GM23338 (cell line): Measurements from ENCODE around the gene CAPN10. TPM values are rescaled to one million over a fixed set of nuclear protein-coding genes. Genes with fewer than 3 reads are reported as not detected.

Experiments used
- ATAC-seq: fragments of 200-7000 bp; cut with Tn5 transposase; 3 replicates; pipeline ENCODE4 v1.9.1; 2020
- DNase-seq: peaks from one replicate; pipeline ENCODE4 v3.0.0-alpha.2; 2015; ENCODE audit warnings: low spot score
- H2AFZ ChIP-seq: fragments of 200-600 bp; sonication (generic); 2 replicates; pipeline ENCODE4 v1.8.0; 2016; ENCODE audit warnings: antibody characterized with exemption, mild to moderate bottlenecking, moderate library complexity
- H3F3A ChIP-seq: fragments of 200-600 bp; sonication (generic); replicated peaks from 2 replicates; pipeline ENCODE4 v1.8.0; 2017; ENCODE audit warnings: antibody characterized with exemption, mixed run types, low read depth
- H3K27ac ChIP-seq: fragments of 200-600 bp; sonication (generic); 2 replicates; pipeline ENCODE4 v1.6.1; 2016; ENCODE audit warnings: low read depth
- H3K27me3 ChIP-seq: fragments of 200-600 bp; sonication (generic); 2 replicates; pipeline ENCODE4 v1.8.0; 2016; ENCODE audit warnings: mild to moderate bottlenecking, mixed run types, moderate library complexity; ENCODE audit not compliant: insufficient read depth
- H3K36me3 ChIP-seq: fragments of 200-600 bp; sonication (generic); 2 replicates; pipeline ENCODE4 v1.8.0; 2016; ENCODE audit warnings: mild to moderate bottlenecking; ENCODE audit not compliant: insufficient read depth
- H3K4me1 ChIP-seq: fragments of 200-600 bp; sonication (generic); 2 replicates; pipeline ENCODE4 v1.8.0; 2016; ENCODE audit warnings: mild to moderate bottlenecking, moderate library complexity; ENCODE audit not compliant: insufficient read depth
- H3K4me2 ChIP-seq: fragments of 200-600 bp; sonication (generic); 2 replicates; pipeline ENCODE4 v1.7.1; 2017; ENCODE audit warnings: mixed run types
- H3K4me3 ChIP-seq: fragments of 200-600 bp; sonication (generic); 2 replicates; pipeline ENCODE4 v1.6.1; 2016; ENCODE audit warnings: mixed run types
- H3K79me2 ChIP-seq: fragments of 200-600 bp; sonication (generic); replicated peaks from 2 replicates; pipeline ENCODE4 v1.8.0; 2017; ENCODE audit warnings: mild to moderate bottlenecking; ENCODE audit not compliant: insufficient read depth
- H3K9me2 ChIP-seq: fragments of 200-600 bp; sonication (generic); 2 replicates; pipeline ENCODE4 v1.8.0; 2017; ENCODE audit not compliant: insufficient read depth
- H4K20me1 ChIP-seq: fragments of 200-600 bp; sonication (generic); replicated peaks from 2 replicates; pipeline ENCODE4 v1.8.0; 2017; ENCODE audit warnings: mild to moderate bottlenecking; ENCODE audit not compliant: insufficient read depth
- H3K27ac Mint-ChIP-seq: 2 replicates; pipeline ENCODE4 v1.8.0; 2020; ENCODE audit warnings: inconsistent platforms, mild to moderate bottlenecking, moderate library complexity, mixed read lengths
- H3K27me3 Mint-ChIP-seq: 3 replicates; pipeline ENCODE4 v1.8.0; 2022; ENCODE audit warnings: low read depth, mild to moderate bottlenecking, moderate library complexity, mixed read lengths, inconsistent platforms; ENCODE audit not compliant: insufficient read depth, poor library complexity
- H3K36me3 Mint-ChIP-seq: 3 replicates; pipeline ENCODE4 v1.8.0; 2021; ENCODE audit warnings: low read depth, mild to moderate bottlenecking, inconsistent platforms, moderate library complexity, mixed read lengths
- H3K4me1 Mint-ChIP-seq: 3 replicates; pipeline ENCODE4 v1.8.0; 2020; ENCODE audit warnings: mild to moderate bottlenecking, inconsistent platforms, mixed read lengths
- H3K4me3 Mint-ChIP-seq: 3 replicates; pipeline ENCODE4 v1.8.0; 2021; ENCODE audit warnings: moderate library complexity, mild to moderate bottlenecking, inconsistent platforms, mixed read lengths
- H3K9me3 Mint-ChIP-seq: 3 replicates; pipeline ENCODE4 v1.8.0; 2020; ENCODE audit warnings: moderate library complexity, mild to moderate bottlenecking, inconsistent platforms, mixed read lengths
- CREB1 ChIP-seq: fragments of 250-450 bp; sonication (Bioruptor Pico); IDR thresholded peaks from 2 replicates; pipeline ENCODE4 v1.5.0; 2020; ENCODE audit warnings: low read depth, mild to moderate bottlenecking, moderate library complexity
- EZH2 ChIP-seq: fragments of 200-600 bp; sonication (generic); IDR thresholded peaks from one replicate; pipeline ENCODE4 v1.8.0; 2017; ENCODE audit warnings: antibody characterized with exemption, mild to moderate bottlenecking, low read depth; ENCODE audit not compliant: unreplicated experiment
- JUNB ChIP-seq: IDR thresholded peaks from one replicate; pipeline ENCODE4 v1.6.1; 2016; ENCODE audit warnings: antibody characterized with exemption; ENCODE audit not compliant: unreplicated experiment
- NANOG ChIP-seq: IDR thresholded peaks from 2 replicates; pipeline ENCODE4 v1.6.1; 2016; ENCODE audit warnings: antibody characterized with exemption, borderline replicate concordance
- POLR2AphosphoS5 ChIP-seq: IDR thresholded peaks from 2 replicates; pipeline ENCODE4 v1.6.1; 2016; ENCODE audit warnings: antibody characterized with exemption, low read depth
- REST ChIP-seq: IDR thresholded peaks from one replicate; pipeline ENCODE4 v1.6.1; 2018; ENCODE audit warnings: antibody characterized with exemption; ENCODE audit not compliant: unreplicated experiment
- STAT1 ChIP-seq: IDR thresholded peaks from one replicate; pipeline ENCODE4 v1.6.1; 2016; ENCODE audit warnings: antibody characterized with exemption; ENCODE audit not compliant: unreplicated experiment
- ZNF114 ChIP-seq: fragments of 250-450 bp; sonication (Bioruptor Pico); IDR thresholded peaks from 2 replicates; pipeline ENCODE4 v1.5.0; 2020; ENCODE audit warnings: mild to moderate bottlenecking, moderate library complexity
- ZNF331 ChIP-seq: fragments of 250-450 bp; sonication (Bioruptor Pico); IDR thresholded peaks from 2 replicates; pipeline ENCODE4 v1.5.0; 2020; ENCODE audit warnings: low read depth, mild to moderate bottlenecking, moderate library complexity
- ZNF462 ChIP-seq: fragments of 250-450 bp; sonication (Bioruptor Pico); IDR thresholded peaks from 2 replicates; pipeline ENCODE4 v1.5.0; 2020; ENCODE audit warnings: mild to moderate bottlenecking, moderate library complexity
- polyA plus RNA-seq: library from polyadenylated mRNA; unstranded; fragments of >200 nt; fragmentation: Nextera tagmentation; extraction: Ambion mirVana; gene quantifications from 2 replicates; pipeline ENCODE4 v1.2.1, GENCODE V29; 2016
- total RNA-seq: library from RNA; depleted of rRNA; stranded (reverse); fragments of >200 nt; shearing (Covaris generic); gene quantifications from 2 replicates; pipeline ENCODE4 v1.2.3, GENCODE V29; 2014

CAPN10 gene
- total and polyA plus RNA-seq, 2 experiments from 2014 or later = 30.2 to 59.8 TPM

GRCh38 chr2:240619506-240620148, 33.1 kb downstream of the CAPN10 start:
- no peak overlapping the region for H3K4me3 ChIP-seq
- H4K20me1 ChIP-seq = no peaks in the 10 kb centered on the region
- TF ChIP-seq ZNF462 (CRISPR knock-in tag) (no peak), POLR2AphosphoS5 (no peak), NANOG (no peak), CREB1 (CRISPR knock-in tag) (no peak), ZNF114 (CRISPR knock-in tag) (no peak), ZNF331 (no peak), STAT1 (no peak), JUNB (no peak), EZH2 (no peak), REST (no peak)
- H2AFZ ChIP-seq = no peak overlapping the region
- peaks cover 6% of the 10 kb centered on the region; the same call in 1 of the 3 replicates for H3K4me1 Mint-ChIP-seq
- no peaks in the 10 kb centered on the region for H3F3A ChIP-seq
- DNase-seq = no peak
- no peak overlapping the region for H3K4me3 Mint-ChIP-seq
- no peaks in the 10 kb centered on the region for H3K27me3 ChIP-seq
- peaks cover 9% of the 10 kb centered on the region for H3K27me3 Mint-ChIP-seq
- H3K27ac Mint-ChIP-seq = no peak overlapping the region
- peaks cover 26% of the 10 kb centered on the region for H3K9me3 Mint-ChIP-seq
- peaks cover 31% of the 10 kb centered on the region for H3K36me3 Mint-ChIP-seq
- H3K79me2 ChIP-seq = no peaks in the 10 kb centered on the region
- no peaks in the 10 kb centered on the region for H3K9me2 ChIP-seq
- H3K36me3 ChIP-seq = no peaks in the 10 kb centered on the region
- H3K4me2 ChIP-seq = no peak overlapping the region
- no peaks in the 10 kb centered on the region for H3K4me1 ChIP-seq
- ATAC-seq = no peak
- H3K27ac ChIP-seq = no peak overlapping the region
